ENCODE results near the gene LBR.

LBR gene

GRCh38 chr1:225366018-225366417 is 61.8 kb downstream of the LBR start:
- DNase-seq, result no peak

DNA sequence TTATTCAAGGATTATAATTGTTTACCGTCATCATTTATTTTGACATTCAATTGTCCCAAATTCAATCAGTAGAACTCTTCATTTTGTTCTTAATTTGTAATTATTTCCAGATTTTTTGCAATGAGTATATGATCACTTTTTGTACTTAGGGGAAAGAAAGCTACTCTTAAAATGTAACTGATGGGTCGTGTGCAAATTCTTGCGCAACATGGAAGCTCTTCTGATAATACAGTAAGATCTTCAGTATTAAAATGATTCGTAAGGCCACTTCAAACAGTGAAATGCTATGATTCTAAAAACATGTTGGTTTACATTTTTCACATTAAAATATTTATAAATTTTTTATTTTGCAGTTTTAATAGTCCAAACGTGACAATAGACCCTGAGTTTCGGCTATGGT is 63.4 kb downstream of the LBR start:
- no peak for DNase-seq

DNA sequence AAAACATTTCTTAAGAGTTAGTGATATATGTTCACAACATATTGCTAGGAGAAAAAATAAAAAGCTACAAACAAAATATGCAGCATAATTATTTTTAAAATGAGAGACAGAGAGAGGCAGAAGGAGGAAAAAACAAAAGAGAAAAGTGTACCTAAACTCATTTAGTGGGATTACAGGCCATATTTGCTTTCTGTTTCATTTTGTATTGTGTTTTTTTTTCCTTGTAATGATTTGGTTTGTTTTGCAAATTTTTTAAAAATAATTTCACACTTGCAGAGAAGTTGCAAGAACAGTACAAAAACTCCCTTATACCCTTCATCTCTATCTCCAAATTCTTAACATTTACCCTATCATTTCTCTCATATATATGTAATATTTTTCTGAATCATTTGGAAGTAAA is 65.0 kb downstream of the LBR start:
- no peak for DNase-seq

GRCh38 chr1:225361176-225361575 is 66.7 kb downstream of the LBR start:
- DNase-seq, result no peak

- DNase-seq, result no peak
Measured at GRCh38 chr1:225360119-225360518, 67.7 kb downstream of the LBR start.

DNA sequence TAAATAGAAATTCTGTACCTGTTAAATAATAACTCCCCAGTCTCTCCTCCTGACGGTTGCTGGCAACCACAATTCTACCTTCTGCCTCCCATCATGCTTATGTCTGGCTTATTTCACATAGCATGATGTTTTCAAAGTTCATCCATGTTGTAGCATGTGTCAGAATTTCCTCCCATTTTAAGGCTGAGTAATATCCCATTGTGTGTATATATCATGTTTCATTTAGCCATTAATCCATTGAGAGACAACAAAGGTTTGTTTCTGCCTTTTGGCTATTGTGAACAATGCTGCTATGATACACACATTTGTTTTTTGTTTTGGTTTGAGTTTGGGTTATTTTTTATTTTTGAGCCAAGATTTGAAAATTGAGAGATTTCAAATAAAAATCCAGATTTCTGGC is 72.0 kb downstream of the LBR start:
- no peak for DNase-seq

DNA sequence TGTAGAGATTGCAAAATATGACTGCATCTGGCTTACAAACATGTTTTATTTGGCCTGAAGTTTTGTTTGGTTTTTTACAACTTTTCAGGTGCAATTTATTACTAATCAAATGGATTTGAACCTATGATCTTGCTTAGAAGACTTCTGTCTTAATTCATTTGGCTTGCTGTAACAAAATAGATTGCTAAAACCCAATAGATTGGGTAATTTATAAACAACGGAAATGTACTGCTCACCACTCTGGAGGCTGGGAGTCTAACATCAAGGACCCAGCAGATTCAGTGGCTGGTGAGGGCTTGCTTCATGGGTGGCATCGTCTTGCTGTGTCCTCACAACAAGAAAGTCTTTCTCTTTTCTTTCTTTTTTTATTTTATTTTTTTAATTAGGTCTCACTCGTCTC is 72.9 kb downstream of the LBR start:
- DNase-seq, result no peak

Measured in NCI-H526 (cell line).